HCT116 (cell line): ENCODE results near the gene SOX2. TPM values are rescaled to one million over a fixed set of nuclear protein-coding genes. Genes with fewer than 3 reads are reported as not detected.

Experiments used
- ATAC-seq: fragments of 200-7000 bp; cut with Tn5 transposase; 2 replicates; pipeline ENCODE4 v1.9.1; 2020; ENCODE audit warnings: mild to moderate bottlenecking, moderate library complexity
- BruUV-seq: library from RNA; stranded (reverse); fragments of 400-500 nt; replicated peaks from 2 replicates; lab custom pipeline; 2021; lab: Mats Ljungman, UMichigan
- CTCF ChIA-PET: fragments of 300-600 bp; sonication (Branson Sonifier 250); formaldehyde crosslinking; loops from one replicate; lab custom pipeline; 2021; ENCODE audit warnings: antibody characterized with exemption; lab: Charles Lee
- POLR2A ChIA-PET: fragments of 300-600, 350-600 bp; sonication (Branson Sonifier 250); formaldehyde crosslinking; loops from one replicate; lab custom pipeline; 2021; ENCODE audit warnings: antibody characterized with exemption; lab: Charles Lee
- RAD21 ChIA-PET, 2 experiments: fragments of 300-600 bp; sonication (Branson Sonifier 250); formaldehyde crosslinking; loops; one replicate each; lab custom pipeline; 2023; ENCODE audit warnings: low total read pairs in 2 of 2; ENCODE audit not compliant: uncharacterized antibody in 2 of 2, unreplicated experiment in 2 of 2, low non-redundant PET in 1 of 2; lab: Charles Lee
- DNase-seq: peaks from one replicate; pipeline ENCODE4 v3.0.0-alpha.2; 2010; ENCODE audit warnings: low read depth, low spot score
- H2AFZ ChIP-seq: fragments of 200-600 bp; shearing (Covaris generic), sonication (generic); 2 replicates; pipeline ENCODE4 v1.6.1; 2017; ENCODE audit warnings: low read depth, mixed run types, mixed read lengths, antibody characterized with exemption, low read length; ENCODE audit not compliant: poor library complexity, severe bottlenecking
- H3K27ac ChIP-seq: 2 replicates; pipeline ENCODE4 v1.5.1; 2012; ENCODE audit warnings: low read depth, low read length
- H3K27me3 ChIP-seq: fragments of 200-600 bp; sonication (generic); 2 replicates; pipeline ENCODE4 v1.6.1; 2016; ENCODE audit warnings: mixed run types, low read length, mixed read lengths; ENCODE audit not compliant: insufficient read depth
- H3K36me3 ChIP-seq, 2 experiments: fragments of 200-500 bp in 1 of 2; fragments of 200-600 bp in 1 of 2; sonication (Bioruptor generic) in 1 of 2; sonication (generic) in 1 of 2; 2 replicates each; pipeline versions ENCODE4 v1.5.1 to v1.6.1; 2014 to 2016; ENCODE audit warnings: low read length in 2 of 2, inconsistent platforms in 1 of 2, mixed read lengths in 1 of 2, mixed run types in 1 of 2; ENCODE audit not compliant: insufficient read depth in 2 of 2, control insufficient read depth in 1 of 2
- H3K4me1 ChIP-seq, 2 experiments: fragments of 200-600 bp in 1 of 2; sonication (generic) in 1 of 2; 2 replicates each; pipeline versions ENCODE4 v1.5.1 to v1.6.1; 2012 to 2017; ENCODE audit warnings: low read length in 2 of 2, inconsistent platforms in 1 of 2, mild to moderate bottlenecking in 1 of 2, mixed read lengths in 1 of 2, mixed run types in 1 of 2, moderate library complexity in 1 of 2; ENCODE audit not compliant: insufficient read depth in 2 of 2, control insufficient read depth in 1 of 2
- H3K4me2 ChIP-seq: fragments of 200-600 bp; sonication (generic); 2 replicates; pipeline ENCODE4 v1.6.1; 2017; ENCODE audit warnings: mixed run types, low read length, mixed read lengths
- H3K4me3 ChIP-seq, 2 experiments: fragments of 200-600 bp in 1 of 2; sonication (generic) in 1 of 2; replicated peaks in 1 of 2; 2 replicates each; pipeline ENCODE4 v1.5.1; 2011 to 2016; ENCODE audit warnings: low read length in 2 of 2, control low read depth in 1 of 2, low read depth in 1 of 2, mild to moderate bottlenecking in 1 of 2, mixed read lengths in 1 of 2, mixed run types in 1 of 2
- H3K79me2 ChIP-seq: fragments of 200-600 bp; sonication (generic); 2 replicates; pipeline ENCODE4 v1.6.1; 2017; ENCODE audit warnings: mild to moderate bottlenecking, mixed run types, low read length, moderate library complexity, mixed read lengths; ENCODE audit not compliant: insufficient read depth
- H3K9ac ChIP-seq: fragments of 200-600 bp; sonication (generic); 2 replicates; pipeline ENCODE4 v1.6.1; 2016; ENCODE audit warnings: low read length, mixed read lengths
- H3K9me2 ChIP-seq: fragments of 200-600 bp; sonication (generic), shearing (Covaris generic); 2 replicates; pipeline ENCODE4 v1.6.1; 2017; ENCODE audit warnings: mixed run types, mild to moderate bottlenecking, moderate library complexity; ENCODE audit not compliant: insufficient read depth
- H3K9me3 ChIP-seq, 2 experiments: fragments of 200-500 bp in 1 of 2; fragments of 200-600 bp in 1 of 2; sonication (Bioruptor generic) in 1 of 2; sonication (generic) in 1 of 2; 2 replicates each; pipeline ENCODE4 v1.6.1; 2014 to 2017; ENCODE audit warnings: low read length in 2 of 2, mixed read lengths in 2 of 2, inconsistent platforms in 1 of 2, low read depth in 1 of 2, mild to moderate bottlenecking in 1 of 2, mixed run types in 1 of 2, moderate library complexity in 1 of 2; ENCODE audit not compliant: control insufficient read depth in 1 of 2, insufficient read depth in 1 of 2
- H4K20me1 ChIP-seq: fragments of 200-600 bp; sonication (generic), shearing (Covaris generic); 2 replicates; pipeline ENCODE4 v1.6.1; 2017; ENCODE audit warnings: mixed run types, mild to moderate bottlenecking, moderate library complexity; ENCODE audit not compliant: insufficient read depth
- CBX3 ChIP-seq: IDR thresholded peaks from 2 replicates; pipeline ENCODE4 v1.6.1; 2012; ENCODE audit warnings: low read depth
- CEBPB ChIP-seq: IDR thresholded peaks from 2 replicates; pipeline ENCODE4 v1.6.1; 2012; ENCODE audit warnings: low read depth
- EGR1 ChIP-seq: IDR thresholded peaks from 2 replicates; pipeline ENCODE4 v1.6.1; 2012; ENCODE audit warnings: low read depth
- EZH2 ChIP-seq: fragments of 200-600 bp; sonication (generic); IDR thresholded peaks from 2 replicates; pipeline ENCODE4 v1.6.1; 2017; ENCODE audit warnings: antibody characterized with exemption, mixed run types
- EZH2phosphoT487 ChIP-seq: fragments of 200-600 bp; IDR thresholded peaks from 2 replicates; pipeline ENCODE4 v1.6.1; 2018; ENCODE audit warnings: antibody characterized with exemption, borderline replicate concordance
- POLR2A ChIP-seq: IDR thresholded peaks from 2 replicates; pipeline ENCODE4 v1.7.0; 2011; ENCODE audit warnings: borderline replicate concordance; ENCODE audit not compliant: insufficient read depth, insufficient read length; ENCODE audit errors: extremely low read depth
- POLR2AphosphoS5 ChIP-seq: IDR thresholded peaks from 2 replicates; pipeline ENCODE4 v1.6.1; 2011; ENCODE audit warnings: mild to moderate bottlenecking, low read depth, low read length, moderate library complexity
- RAD21 ChIP-seq: IDR thresholded peaks from 2 replicates; pipeline ENCODE4 v1.6.1; 2012; ENCODE audit warnings: low read depth, mild to moderate bottlenecking
- SP1 ChIP-seq: IDR thresholded peaks from 2 replicates; pipeline ENCODE4 v1.6.1; 2012; ENCODE audit warnings: low read depth
- YY1 ChIP-seq: IDR thresholded peaks from 2 replicates; pipeline ENCODE4 v1.6.1; 2011; ENCODE audit warnings: low read length, low read depth, moderate library complexity, mild to moderate bottlenecking; ENCODE audit not compliant: insufficient replicate concordance; ENCODE audit errors: extremely low read depth
- ZBTB33 ChIP-seq: IDR thresholded peaks from 2 replicates; pipeline ENCODE4 v1.6.1; 2011; ENCODE audit warnings: mild to moderate bottlenecking, low read length, moderate library complexity; ENCODE audit not compliant: insufficient replicate concordance; ENCODE audit errors: extremely low read depth
- ZFX ChIP-seq: fragments of 450-650 bp; IDR thresholded peaks from 2 replicates; pipeline ENCODE4 v1.6.1; 2017
- ZNF274 ChIP-seq: fragments of 200-500 bp; sonication (Bioruptor generic); IDR thresholded peaks from 2 replicates; pipeline ENCODE4 v1.6.1; 2014; ENCODE audit warnings: mild to moderate bottlenecking, low read depth, low read length, inconsistent platforms
- intact Hi-C: fragments of 100-400 bp; cut with micrococcal nuclease; formaldehyde crosslinking; loops from 2 replicates; pipeline ENCODE4 v1.10.0; 2022
- total RNA-seq: library from RNA; stranded (reverse); gene quantifications from one replicate; pipeline ENCODE4 v1.2.1, GENCODE V29; 2021; ENCODE audit not compliant: unreplicated experiment
- TF ChIP-seq, protein P1 (sequence below): IDR thresholded peaks from 2 replicates; pipeline ENCODE4 v1.6.1; 2012
- TF ChIP-seq, protein P2 (sequence below): IDR thresholded peaks from 2 replicates; pipeline ENCODE4 v1.6.1; 2012

The SOX2 gene
- total RNA-seq, 1 experiment from 2014 or later = 0.15 TPM

- no peak for ATAC-seq
- no peak overlapping the region for H2AFZ ChIP-seq
- no peaks in the 10 kb centered on the region for H3K79me2 ChIP-seq
- H3K9me2 ChIP-seq = no peaks in the 10 kb centered on the region
- ChIA-PET POLR2A (no interaction called here), RAD21 (no interaction called here), CTCF (no interaction called here)
- no peaks in the 10 kb centered on the region for H3K4me1 ChIP-seq
- H3K36me3 ChIP-seq = no peaks in the 10 kb centered on the region
- BruUV-seq = no TSS peak
- no peak for DNase-seq
- no peaks in the 10 kb centered on the region for H4K20me1 ChIP-seq
- H3K9ac ChIP-seq = no peak overlapping the region
- H3K4me3 ChIP-seq = no peak overlapping the region
- no peak overlapping the region for H3K27ac ChIP-seq
- TF ChIP-seq, protein P1, sequence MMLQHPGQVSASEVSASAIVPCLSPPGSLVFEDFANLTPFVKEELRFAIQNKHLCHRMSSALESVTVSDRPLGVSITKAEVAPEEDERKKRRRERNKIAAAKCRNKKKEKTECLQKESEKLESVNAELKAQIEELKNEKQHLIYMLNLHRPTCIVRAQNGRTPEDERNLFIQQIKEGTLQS = no peak
- no peak for TF ChIP-seq CBX3
- no peak for TF ChIP-seq ZNF274
- TF ChIP-seq EZH2 = no peak
- TF ChIP-seq, protein P2, sequence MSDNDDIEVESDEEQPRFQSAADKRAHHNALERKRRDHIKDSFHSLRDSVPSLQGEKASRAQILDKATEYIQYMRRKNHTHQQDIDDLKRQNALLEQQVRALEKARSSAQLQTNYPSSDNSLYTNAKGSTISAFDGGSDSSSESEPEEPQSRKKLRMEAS = no peak
- no peak for TF ChIP-seq EGR1
- no peak for TF ChIP-seq SP1
- no peak for TF ChIP-seq ZFX
- H3K9me3 ChIP-seq = no peaks in the 10 kb centered on the region
- peaks cover 16% of the 10 kb centered on the region for H3K27me3 ChIP-seq
- intact Hi-C loops = no loop called here
- H3K4me2 ChIP-seq = no peak overlapping the region
These were observed 19.2 kb downstream of the SOX2 start for GRCh38 chr3:181730934-181731333.

DNA sequence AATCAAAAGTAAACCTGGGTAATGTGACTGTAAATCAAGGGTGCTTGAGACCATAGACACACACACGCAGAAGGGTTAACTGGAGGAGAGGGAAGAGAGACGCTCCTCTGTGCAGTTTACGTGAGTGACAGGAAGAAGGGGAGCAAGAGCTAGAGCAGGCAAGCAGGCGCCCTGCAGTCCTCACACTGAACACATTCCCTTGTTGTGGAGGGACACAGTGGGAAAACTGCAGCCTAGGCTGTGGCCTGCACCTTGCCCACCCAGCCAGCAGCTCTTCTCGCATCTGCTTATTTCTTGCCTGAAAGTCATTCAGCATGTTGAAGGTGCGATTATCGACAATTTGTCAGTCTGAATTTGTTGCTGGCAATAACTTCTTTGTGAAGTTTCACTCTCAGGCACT, 24.2 kb downstream of the SOX2 start:
- intact Hi-C loops = no loop called here
- POLR2A ChIA-PET = no interaction called here
- no peak for TF ChIP-seq CBX3
- TF ChIP-seq CEBPB = no peak
- TF ChIP-seq RAD21 = no peak
- TF ChIP-seq ZNF274 = no peak
- no peak for TF ChIP-seq ZBTB33
- TF ChIP-seq, protein P2 = no peak
- no peak for TF ChIP-seq POLR2AphosphoS5
- TF ChIP-seq YY1 = no peak
- TF ChIP-seq, protein P1 = no peak
- TF ChIP-seq EZH2phosphoT487 = no peak
- TF ChIP-seq POLR2A = no peak

More for the DNA sequence above, 24.2 kb downstream of the SOX2 start:
- Histone ChIP-seq H3K4me1 (peaks cover 6 to 12% of the 10 kb centered on the region in 2 experiments; a peak in 3 of 4 replicates), H3K9ac (no peak overlapping the region), H3K9me3 (no peaks in the 10 kb centered on the region), H3K27me3 (no peaks in the 10 kb centered on the region), H3K79me2 (no peaks in the 10 kb centered on the region), H4K20me1 (no peaks in the 10 kb centered on the region), H3K4me2 (no peak overlapping the region), H2AFZ (no peak overlapping the region), H3K4me3 (no peak overlapping the region), H3K9me2 (no peaks in the 10 kb centered on the region), H3K36me3 (no peaks in the 10 kb centered on the region), H3K27ac (no peak overlapping the region)
- CTCF ChIA-PET = no interaction called here
- DNase-seq (no peak), ATAC-seq (no peak)
- no TSS peak for BruUV-seq
- RAD21 ChIA-PET = no interaction called here
